H1 (cell line): ENCODE data around the gene UAP1.
"Not testable (repeated sequence)": the region's sequence is repeated elsewhere in the genome, so short reads cannot be mapped to it uniquely, and the experiment has no call there.

ENCODE experiments used
- EGR1 ChIP-seq: IDR thresholded peaks from 2 replicates; pipeline ENCODE4 v1.6.1; 2011; ENCODE audit warnings: low read depth, low read length, borderline replicate concordance
- FOSL1 ChIP-seq: IDR thresholded peaks from 2 replicates; pipeline ENCODE4 v1.6.1; 2011; ENCODE audit warnings: mild to moderate bottlenecking, low read depth, low read length, moderate library complexity; ENCODE audit not compliant: insufficient read depth
- GABPA ChIP-seq: IDR thresholded peaks from 2 replicates; pipeline ENCODE4 v1.6.1; 2011; ENCODE audit warnings: mild to moderate bottlenecking, low read length, moderate library complexity, borderline replicate concordance; ENCODE audit not compliant: insufficient read depth
- NRF1 ChIP-seq: IDR thresholded peaks from 2 replicates; pipeline ENCODE4 v1.6.1; 2011; ENCODE audit warnings: mild to moderate bottlenecking, low read depth, low read length, improper control_type of control experiment
- POLR2A ChIP-seq, 2 experiments: IDR thresholded peaks; 1 replicate in 1 of 2; 2 replicates in 1 of 2; pipeline ENCODE4 v1.6.1; 2011; ENCODE audit warnings: low read depth in 2 of 2, low read length in 2 of 2, mild to moderate bottlenecking in 2 of 2; ENCODE audit errors: control extremely low read depth in 1 of 2
- POU5F1 ChIP-seq: IDR thresholded peaks from 2 replicates; pipeline ENCODE4 v1.6.1; 2011; ENCODE audit warnings: low read depth, mild to moderate bottlenecking, low read length, moderate library complexity
- RAD21 ChIP-seq, 2 experiments: IDR thresholded peaks in 1 of 2; conservative IDR thresholded peaks in 1 of 2; 2 replicates each; pipeline ENCODE4 v1.6.1; 2011; ENCODE audit warnings: low read depth in 2 of 2, low read length in 2 of 2, improper control_type of control experiment in 1 of 2, inconsistent platforms in 1 of 2, mild to moderate bottlenecking in 1 of 2, moderate library complexity in 1 of 2
- RBBP5 ChIP-seq: IDR thresholded peaks from 2 replicates; pipeline ENCODE4 v1.7.1; 2012; ENCODE audit warnings: low read depth, mild to moderate bottlenecking, inconsistent platforms, low read length, moderate library complexity, borderline replicate concordance
- TCF12 ChIP-seq: IDR thresholded peaks from 2 replicates; pipeline ENCODE4 v1.6.1; 2011; ENCODE audit warnings: low read depth, mild to moderate bottlenecking, low read length
- ZNF274 ChIP-seq: IDR thresholded peaks from 2 replicates; pipeline ENCODE4 v1.7.0; 2012; ENCODE audit warnings: low read length, borderline replicate concordance; ENCODE audit errors: extremely low read depth
- TF ChIP-seq, protein P1 (sequence below): IDR thresholded peaks from 2 replicates; pipeline ENCODE4 v1.6.1; 2012; ENCODE audit warnings: inconsistent platforms
- TF ChIP-seq, protein P2 (sequence below), 3 experiments: IDR thresholded peaks; 1 replicate in 2 of 3; 2 replicates in 1 of 3; pipeline versions ENCODE4 v1.5.1 to v1.6.1; 2011; ENCODE audit warnings: low read length in 3 of 3, mild to moderate bottlenecking in 3 of 3, inconsistent platforms in 2 of 3, low read depth in 1 of 3, moderate library complexity in 1 of 3; ENCODE audit not compliant: insufficient read depth in 1 of 3; ENCODE audit errors: control extremely low read depth in 1 of 3
- TF ChIP-seq, protein P3 (sequence below): IDR thresholded peaks from 2 replicates; pipeline ENCODE4 v1.6.1; 2012; ENCODE audit warnings: low read length, inconsistent platforms

DNA sequence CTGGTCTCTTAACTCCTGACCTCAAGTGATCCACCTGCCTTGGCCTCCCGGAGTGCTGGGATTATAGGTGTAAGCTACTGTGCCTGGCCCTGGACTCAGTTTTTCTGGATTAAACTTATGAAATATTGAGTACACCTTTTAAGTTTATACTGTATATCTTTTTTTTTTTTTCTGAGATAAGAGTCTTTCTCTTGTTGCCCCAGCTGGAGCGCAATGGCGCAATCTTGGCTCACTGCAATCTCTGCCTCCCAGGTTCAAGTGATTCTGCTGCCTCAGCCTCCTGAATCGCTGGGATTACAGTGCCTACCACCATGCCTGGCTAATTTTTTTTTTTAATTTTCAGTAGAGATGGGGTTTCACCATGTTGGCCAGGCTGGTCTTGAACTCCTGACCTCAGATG lies 23.6 kb downstream of the UAP1 start:
- TF ChIP-seq, protein P1, sequence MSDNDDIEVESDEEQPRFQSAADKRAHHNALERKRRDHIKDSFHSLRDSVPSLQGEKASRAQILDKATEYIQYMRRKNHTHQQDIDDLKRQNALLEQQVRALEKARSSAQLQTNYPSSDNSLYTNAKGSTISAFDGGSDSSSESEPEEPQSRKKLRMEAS, result not testable (repeated sequence)
- TF ChIP-seq POU5F1; ZNF274; TCF12; RBBP5; GABPA; RAD21 (IDR thresholded peaks at IDR 0.05 in 1 of 2, conservative IDR thresholded peaks at IDR 0.05 in 1 of 2; ENCODE audit: low read depth in 2 of 2, low read length in 2 of 2); NRF1; EGR1; POLR2A (IDR thresholded peaks at IDR 0.05; ENCODE audit: control extremely low read depth in 1 of 2, low read depth in 2 of 2, low read length in 2 of 2); FOSL1: not testable (repeated sequence)
- TF ChIP-seq, protein P2, sequence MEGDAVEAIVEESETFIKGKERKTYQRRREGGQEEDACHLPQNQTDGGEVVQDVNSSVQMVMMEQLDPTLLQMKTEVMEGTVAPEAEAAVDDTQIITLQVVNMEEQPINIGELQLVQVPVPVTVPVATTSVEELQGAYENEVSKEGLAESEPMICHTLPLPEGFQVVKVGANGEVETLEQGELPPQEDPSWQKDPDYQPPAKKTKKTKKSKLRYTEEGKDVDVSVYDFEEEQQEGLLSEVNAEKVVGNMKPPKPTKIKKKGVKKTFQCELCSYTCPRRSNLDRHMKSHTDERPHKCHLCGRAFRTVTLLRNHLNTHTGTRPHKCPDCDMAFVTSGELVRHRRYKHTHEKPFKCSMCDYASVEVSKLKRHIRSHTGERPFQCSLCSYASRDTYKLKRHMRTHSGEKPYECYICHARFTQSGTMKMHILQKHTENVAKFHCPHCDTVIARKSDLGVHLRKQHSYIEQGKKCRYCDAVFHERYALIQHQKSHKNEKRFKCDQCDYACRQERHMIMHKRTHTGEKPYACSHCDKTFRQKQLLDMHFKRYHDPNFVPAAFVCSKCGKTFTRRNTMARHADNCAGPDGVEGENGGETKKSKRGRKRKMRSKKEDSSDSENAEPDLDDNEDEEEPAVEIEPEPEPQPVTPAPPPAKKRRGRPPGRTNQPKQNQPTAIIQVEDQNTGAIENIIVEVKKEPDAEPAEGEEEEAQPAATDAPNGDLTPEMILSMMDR (IDR thresholded peaks at IDR 0.05; ENCODE audit: control extremely low read depth in 1 of 3, insufficient read depth in 1 of 3, low read depth in 1 of 3, low read length in 3 of 3), result not testable (repeated sequence)
- TF ChIP-seq, protein P3, sequence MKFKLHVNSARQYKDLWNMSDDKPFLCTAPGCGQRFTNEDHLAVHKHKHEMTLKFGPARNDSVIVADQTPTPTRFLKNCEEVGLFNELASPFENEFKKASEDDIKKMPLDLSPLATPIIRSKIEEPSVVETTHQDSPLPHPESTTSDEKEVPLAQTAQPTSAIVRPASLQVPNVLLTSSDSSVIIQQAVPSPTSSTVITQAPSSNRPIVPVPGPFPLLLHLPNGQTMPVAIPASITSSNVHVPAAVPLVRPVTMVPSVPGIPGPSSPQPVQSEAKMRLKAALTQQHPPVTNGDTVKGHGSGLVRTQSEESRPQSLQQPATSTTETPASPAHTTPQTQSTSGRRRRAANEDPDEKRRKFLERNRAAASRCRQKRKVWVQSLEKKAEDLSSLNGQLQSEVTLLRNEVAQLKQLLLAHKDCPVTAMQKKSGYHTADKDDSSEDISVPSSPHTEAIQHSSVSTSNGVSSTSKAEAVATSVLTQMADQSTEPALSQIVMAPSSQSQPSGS, result not testable (repeated sequence)
